HT1080 (cell line): ENCODE results near the gene SLC25A46. TPM values are rescaled to one million over a fixed set of nuclear protein-coding genes. Genes with fewer than 3 reads are reported as not detected.
"Not testable (repeated sequence)": the region's sequence is repeated elsewhere in the genome, so short reads cannot be mapped to it uniquely, and the experiment has no call there.

Source experiments
- DNase-seq: peaks from one replicate; pipeline ENCODE4 v3.0.0-alpha.2; 2015; ENCODE audit warnings: low read depth
- total RNA-seq: library from RNA; depleted of rRNA; stranded (reverse); fragments of >200 nt; shearing (Covaris generic); gene quantifications from 2 replicates; pipeline ENCODE4 v1.2.3, GENCODE V29; 2014; rRNA removed

Gene SLC25A46
- total RNA-seq, 1 experiment from 2014 or later = 58.7 TPM

GRCh38 chr5:110754181-110754580, 15.4 kb downstream of the SLC25A46 start:
- DNase-seq = no peak

DNA sequence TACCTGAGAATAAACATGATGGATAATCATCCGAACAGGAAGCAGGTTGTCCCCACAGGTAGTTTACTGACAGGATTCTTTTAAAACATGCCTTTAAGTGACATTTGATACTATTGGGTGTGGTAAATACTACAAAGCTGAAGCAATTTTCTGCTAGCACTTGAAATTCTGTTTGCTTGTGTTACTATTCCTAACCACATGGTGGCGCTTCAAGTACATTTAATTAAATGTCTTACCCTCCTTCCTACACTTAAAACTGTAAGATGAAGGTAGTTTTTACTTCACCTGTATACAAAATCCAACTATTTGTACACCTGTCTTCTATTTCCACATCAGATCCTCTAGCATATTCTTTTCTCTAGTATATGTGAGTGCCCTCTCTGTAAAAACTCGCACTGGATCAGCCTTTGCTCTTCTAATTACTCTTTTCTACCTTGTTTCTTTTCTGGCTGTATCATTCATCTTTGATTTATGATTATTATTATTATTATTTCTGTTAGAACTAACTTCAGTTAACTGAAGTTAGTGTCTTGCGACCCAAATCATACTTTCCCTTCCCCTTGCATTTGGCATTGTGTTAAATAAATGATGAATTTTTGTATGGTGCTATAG, 18.4 kb downstream of the SLC25A46 start:
- DNase-seq = peak; percentile 34

DNA sequence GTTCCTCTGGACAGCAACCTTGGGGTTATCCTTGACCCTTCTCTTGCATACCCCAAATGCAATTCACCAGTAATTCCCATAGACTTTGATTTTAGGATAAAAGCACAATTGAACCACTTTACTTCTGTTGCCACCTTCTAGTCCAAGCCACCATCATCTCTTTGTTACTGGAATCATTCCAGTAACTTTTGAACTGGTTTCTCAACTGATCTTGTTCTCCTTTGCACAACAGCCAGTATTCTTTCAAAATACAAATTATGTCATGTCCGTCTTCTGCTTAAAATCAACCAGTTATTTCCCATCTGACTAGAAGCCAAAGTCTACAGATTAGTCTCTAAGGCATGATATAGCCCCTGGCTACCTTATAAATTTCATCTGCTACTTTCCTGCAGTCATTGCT, 21.4 kb downstream of the SLC25A46 start:
- no peak for DNase-seq

GRCh38 chr5:110768138-110768860, 29.5 kb downstream of the SLC25A46 start:
- DNase-seq = no peak

- DNase-seq = no peak
Observed at GRCh38 chr5:110769000-110769681, 30.3 kb downstream of the SLC25A46 start.

DNA sequence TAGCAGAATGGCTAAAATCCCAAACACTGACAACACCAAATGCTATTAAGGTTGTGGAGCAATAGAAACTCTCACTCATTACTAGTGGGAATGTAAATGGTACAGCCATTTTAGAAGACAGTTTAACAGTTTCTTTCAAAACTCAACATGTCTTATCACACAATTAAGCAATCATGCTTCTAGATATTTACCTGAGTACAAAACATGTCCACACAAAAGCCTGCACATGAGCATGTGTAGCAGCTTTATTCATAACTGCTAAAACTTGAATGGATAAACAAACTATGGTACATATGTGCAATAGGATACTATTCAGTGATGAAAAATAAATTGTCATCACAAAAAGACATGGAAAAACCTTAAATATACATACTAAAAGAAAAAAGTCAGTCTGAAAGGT, 31.5 kb downstream of the SLC25A46 start:
- no peak for DNase-seq

- no peak for DNase-seq
Observed at GRCh38 chr5:110784901-110785300, 46.1 kb downstream of the SLC25A46 start.

DNA sequence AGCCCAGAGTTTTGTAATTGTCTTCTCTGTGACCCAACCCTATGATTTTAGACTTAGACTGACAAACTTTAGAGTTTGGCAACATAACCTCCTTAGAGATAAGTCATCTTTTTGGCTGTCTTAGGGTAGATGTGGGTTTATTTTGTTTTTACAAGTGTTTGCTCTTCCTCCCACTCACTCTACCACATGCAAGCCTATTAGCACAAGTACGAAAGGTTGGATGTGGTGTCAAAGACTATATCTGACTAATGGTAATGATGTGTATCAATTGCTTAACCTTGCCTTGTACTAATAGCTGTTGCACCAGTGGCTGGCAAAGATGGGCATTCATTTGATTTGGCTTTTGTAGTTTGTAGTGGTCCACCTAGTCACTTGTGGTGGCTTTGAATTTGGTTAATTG, 46.5 kb downstream of the SLC25A46 start:
- DNase-seq = no peak

- DNase-seq = not testable (repeated sequence)
Observed at GRCh38 chr5:110788006-110788405, 49.2 kb downstream of the SLC25A46 start.

DNA sequence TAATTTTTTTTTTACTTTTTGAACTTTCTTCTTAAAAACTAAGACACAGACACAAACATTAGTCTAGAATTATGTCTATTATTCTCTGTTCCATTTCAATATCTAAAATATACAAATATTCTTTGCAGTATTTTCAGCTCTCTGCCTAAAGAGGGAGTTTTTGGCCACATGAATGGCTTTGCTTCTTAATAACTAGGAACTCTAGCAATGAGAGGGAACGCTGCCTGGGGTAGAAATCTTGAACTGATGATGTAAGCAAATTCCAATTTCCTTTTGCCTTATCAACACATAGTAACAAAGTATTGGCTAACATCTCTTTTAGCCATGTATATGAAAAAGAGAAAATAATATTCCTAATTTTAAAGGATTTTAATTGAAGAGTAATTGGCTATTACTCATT, 51.9 kb downstream of the SLC25A46 start:
- DNase-seq = no peak

DNA sequence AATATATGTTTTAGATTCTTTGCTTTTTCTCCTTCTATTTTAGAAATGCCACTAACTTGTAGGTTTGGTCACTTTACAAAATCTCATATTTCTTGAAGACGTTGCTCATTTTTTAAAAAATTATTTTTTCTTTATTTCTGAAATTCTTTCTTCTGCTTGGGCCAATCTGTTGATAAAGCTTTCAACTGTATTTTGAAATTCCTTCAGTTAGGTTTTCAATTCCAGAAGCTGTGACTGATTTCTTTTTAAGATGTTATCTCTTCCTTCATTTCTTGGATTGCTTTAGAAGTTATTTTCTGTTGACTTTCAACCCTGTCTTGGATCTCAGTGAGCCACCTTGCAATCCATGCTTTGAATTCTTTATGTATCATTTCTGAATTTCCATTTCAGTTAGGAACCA, 64.2 kb downstream of the SLC25A46 start:
- DNase-seq = no peak

GRCh38 chr5:110803467-110804326, 64.9 kb downstream of the SLC25A46 start:
- DNase-seq = no peak

DNA sequence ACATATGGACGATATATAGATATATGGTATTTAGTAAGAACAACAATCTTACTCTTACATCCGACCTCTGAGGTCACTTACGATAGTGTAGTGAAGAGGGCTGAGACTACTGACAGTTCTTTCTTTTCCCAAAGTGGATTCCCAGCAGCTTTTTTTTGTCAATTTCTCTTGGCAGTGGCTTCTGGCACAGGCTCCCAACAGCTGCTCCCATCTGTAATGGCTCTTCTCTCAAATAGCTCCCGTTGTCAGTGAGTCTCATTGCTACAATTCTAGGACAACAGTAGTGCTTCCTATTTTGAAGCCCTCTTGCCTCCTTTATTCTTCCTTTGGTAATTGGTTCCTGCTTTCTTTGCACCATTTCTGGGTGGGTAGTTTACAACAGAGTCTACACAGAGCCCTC, 68.4 kb downstream of the SLC25A46 start:
- DNase-seq = no peak

- no peak for DNase-seq
Observed at GRCh38 chr5:110809006-110809405, 70.2 kb downstream of the SLC25A46 start.

Other genes with a start within 250 kb of the SLC25A46 start
- 0.27 and 0.77 TPM in 2 replicates for gene TMEM232, start 12.3 kb upstream of the SLC25A46 start, total RNA-seq